Kidney (tissue), 14 donors: ENCODE results near the gene ZDHHC1. TPM values are rescaled to one million over a fixed set of nuclear protein-coding genes. Genes with fewer than 3 reads are reported as not detected.

Source experiments
- DNase-seq, 5 donors: peaks; one replicate each; pipeline ENCODE4 v3.0.0-alpha.2; 2013 to 2020
- FAIRE-seq: peaks from 2 replicates; lab custom pipeline; 2012; peaks lifted over from hg19 to GRCh38; lab: Jason Lieb, UNC
- H3K27ac ChIP-seq, 2 donors: one replicate each; pipeline ENCODE4 v1.7.0; 2013; ENCODE audit warnings: low read depth in 2 of 2, low read length in 2 of 2, inconsistent platforms in 1 of 2
- H3K27me3 ChIP-seq: one replicate; pipeline ENCODE4 v1.7.1; 2013; ENCODE audit warnings: low read length, inconsistent platforms; ENCODE audit not compliant: control insufficient read depth, insufficient read depth
- H3K36me3 ChIP-seq, 3 donors: one replicate each; pipeline versions ENCODE4 v1.7.0 to v1.7.1; 2013; ENCODE audit warnings: low read length in 3 of 3, control low read depth in 1 of 3, inconsistent platforms in 1 of 3; ENCODE audit not compliant: insufficient read depth in 3 of 3, control insufficient read depth in 2 of 3
- H3K4me1 ChIP-seq, 3 donors: one replicate each; pipeline versions ENCODE4 v1.7.0 to v1.7.1; 2013; ENCODE audit warnings: low read length in 3 of 3, inconsistent platforms in 1 of 3, low read depth in 1 of 3; ENCODE audit not compliant: control insufficient read depth in 2 of 3, insufficient read depth in 2 of 3
- H3K4me3 ChIP-seq, 3 donors: one replicate each; pipeline versions ENCODE4 v1.7.0 to v1.8.1; 2013; ENCODE audit warnings: low read length in 3 of 3, control low read depth in 1 of 3, inconsistent platforms in 1 of 3
- H3K9ac ChIP-seq, 3 donors: one replicate each; pipeline versions ENCODE4 v1.7.0 to v1.7.1; 2013; ENCODE audit warnings: low read length in 3 of 3, control low read depth in 1 of 3, inconsistent platforms in 1 of 3
- H3K9me3 ChIP-seq, 3 donors: one replicate each; pipeline versions ENCODE4 v1.7.0 to v1.7.1; 2013; ENCODE audit warnings: low read length in 3 of 3, control low read depth in 1 of 3, inconsistent platforms in 1 of 3; ENCODE audit not compliant: control insufficient read depth in 2 of 3, insufficient read depth in 1 of 3
- CTCF ChIP-seq: IDR thresholded peaks from 3 replicates; pipeline ENCODE4 v1.5.1; 2012; ENCODE audit warnings: mild to moderate bottlenecking, moderate library complexity, borderline replicate concordance; ENCODE audit not compliant: insufficient read depth; ENCODE audit errors: extremely low read depth
- intact Hi-C: fragments of 100-400 bp; cut with DNase I; formaldehyde crosslinking; loops from one replicate; pipeline ENCODE4 v1.11.1; 2022
- polyA plus RNA-seq: library from polyadenylated mRNA; stranded (reverse); fragments of 350-450 nt; fragmentation: Illumina TruSeq; extraction: RNeasy Lipid Tissue Mini Kit (QIAGEN cat#74804); gene quantifications from one replicate; pipeline ENCODE4 v1.2.3, GENCODE V29; 2014; ENCODE audit warnings: low read depth, low replicate concordance; ENCODE audit not compliant: insufficient read depth
- total RNA-seq: library from RNA; stranded (reverse); fragmentation: NEBNext Ultra II Directional; extraction: Animal tissue kit (Norgen Biotek cat#: 25700); gene quantifications from one replicate; pipeline ENCODE4 v1.2.1, GENCODE V29; 2021
- donor health status: control.
- donor health status: control.
- donor health status: control.
- donor health status: control.
- donor health status: control.
- donor health status: DM: yes; HTN: yes; CAD: no.
- donor health status: Normal renal cell carcinoma (clear cell type).

Gene ZDHHC1
- total and polyA plus RNA-seq, 2 donors from 2014 or later: 14.6 to 23.6 TPM

- TF ChIP-seq CTCF: no peak
- H3K9ac ChIP-seq: peak overlapping the region in 2 of 3 donors; percentile 11 to 52
- no peaks in the 10 kb centered on the region for H3K9me3 ChIP-seq
- peaks cover 3 to 78% (median 70%) of the 10 kb centered on the region in 3 donors for H3K4me1 ChIP-seq
- H3K27ac ChIP-seq: peak overlapping the region; percentile 92 to 94
- peaks cover 3 to 7% (median 4%) of the 10 kb centered on the region in 3 donors for H3K36me3 ChIP-seq
- intact Hi-C loops: no loop called here
- no peak overlapping the region for H3K4me3 ChIP-seq
- no peaks in the 10 kb centered on the region for H3K27me3 ChIP-seq
- FAIRE-seq: no peak
- DNase-seq: no peak
Observed at GRCh38 chr16:67443265-67443664, 27.0 kb upstream of the ZDHHC1 start.

GRCh38 chr16:67442581-67443255 is 26.4 kb upstream of the ZDHHC1 start:
- intact Hi-C loops: no loop called here
- no peak overlapping the region for H3K4me3 ChIP-seq
- FAIRE-seq (no peak), DNase-seq (no peak)
- H3K4me1 ChIP-seq: peaks cover 3 to 77% (median 70%) of the 10 kb centered on the region in 3 donors
- no peaks in the 10 kb centered on the region for H3K9me3 ChIP-seq
- H3K9ac ChIP-seq: peak overlapping the region in 2 of 3 donors; percentile 11 to 52
- no peaks in the 10 kb centered on the region for H3K27me3 ChIP-seq
- TF ChIP-seq CTCF: no peak
- peak overlapping the region; percentile 92 to 94 for H3K27ac ChIP-seq
- peaks cover 3 to 12% (median 8%) of the 10 kb centered on the region in 3 donors for H3K36me3 ChIP-seq

- H3K9ac ChIP-seq: peak overlapping the region in 1 of 3 donors; percentile 52
- DNase-seq (no peak), FAIRE-seq (no peak)
- H3K27ac ChIP-seq: peak overlapping the region; percentile 92 to 94
- no peaks in the 10 kb centered on the region for H3K27me3 ChIP-seq
- intact Hi-C loops: no loop called here
- H3K9me3 ChIP-seq: no peaks in the 10 kb centered on the region
- peaks cover 3 to 21% (median 11%) of the 10 kb centered on the region in 3 donors for H3K36me3 ChIP-seq
- H3K4me1 ChIP-seq: peaks cover 3 to 70% (median 62%) of the 10 kb centered on the region in 3 donors
- no peak overlapping the region for H3K4me3 ChIP-seq
- TF ChIP-seq CTCF: no peak
Observed at GRCh38 chr16:67441907-67442306, 25.6 kb upstream of the ZDHHC1 start.
